Stimulated activated CD4-positive, alpha-beta T cell treated with anti-CD3 and anti-CD28 coated beads, Interleukin-15, amount 100 ng/mL, for 24 hours (primary cell): ENCODE measurements around the gene ZAP70.
"Not testable (repeated sequence)": the region's sequence is repeated elsewhere in the genome, so short reads cannot be mapped to it uniquely, and the experiment has no call there.

Source experiments
- DNase-seq: peaks from one replicate; pipeline ENCODE4 v3.0.0-alpha.2; 2020

ZAP70 gene

GRCh38 chr2:97699765-97700444, 13.5 kb upstream of the ZAP70 start:
- peak; percentile 75 for DNase-seq

DNA sequence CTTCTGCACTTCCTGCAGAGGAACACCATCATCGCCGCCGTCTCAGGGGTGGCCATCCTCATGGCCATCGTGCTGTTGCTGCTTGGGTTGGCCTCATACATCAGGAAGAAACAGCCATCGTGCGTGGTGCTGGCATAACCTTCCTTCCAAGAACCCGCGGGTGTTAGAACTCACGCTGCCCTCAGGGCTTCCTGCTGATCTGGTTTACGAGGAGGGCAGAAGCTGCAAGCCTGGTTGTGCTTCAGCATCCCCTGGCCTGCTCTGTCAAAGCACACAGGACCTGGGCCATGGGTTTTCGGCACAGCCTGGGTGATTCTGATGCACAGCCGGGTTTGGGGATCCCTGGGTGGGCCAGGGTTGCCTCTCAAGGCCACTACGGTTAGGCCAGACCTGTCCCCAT, 12.2 kb upstream of the ZAP70 start:
- no peak for DNase-seq

GRCh38 chr2:97701851-97702465, 11.4 kb upstream of the ZAP70 start:
- DNase-seq: no peak

GRCh38 chr2:97702731-97703470, 10.5 kb upstream of the ZAP70 start:
- DNase-seq: no peak

DNA sequence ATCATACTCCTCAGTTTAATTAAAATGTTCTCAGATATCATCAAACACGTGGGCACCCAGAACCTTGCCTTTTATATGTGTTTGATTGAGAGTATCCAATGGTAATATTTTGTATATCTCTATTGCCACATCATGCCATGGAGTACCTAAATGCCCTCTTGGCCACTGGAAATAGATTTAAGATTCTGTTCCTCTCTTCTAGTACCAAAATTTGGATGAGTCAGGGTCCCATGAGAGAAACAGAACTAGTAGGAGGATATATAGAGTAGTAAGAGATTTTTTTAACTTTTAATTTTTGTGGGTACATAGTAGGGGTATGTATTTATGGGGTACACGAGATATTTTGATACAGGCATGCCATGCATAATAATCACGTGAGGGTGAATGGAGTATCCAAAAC, 9.6 kb upstream of the ZAP70 start:
- DNase-seq: no peak

GRCh38 chr2:97704989-97705388, 8.4 kb upstream of the ZAP70 start:
- no peak for DNase-seq

GRCh38 chr2:97706112-97706511, 7.3 kb upstream of the ZAP70 start:
- DNase-seq: no peak

DNA sequence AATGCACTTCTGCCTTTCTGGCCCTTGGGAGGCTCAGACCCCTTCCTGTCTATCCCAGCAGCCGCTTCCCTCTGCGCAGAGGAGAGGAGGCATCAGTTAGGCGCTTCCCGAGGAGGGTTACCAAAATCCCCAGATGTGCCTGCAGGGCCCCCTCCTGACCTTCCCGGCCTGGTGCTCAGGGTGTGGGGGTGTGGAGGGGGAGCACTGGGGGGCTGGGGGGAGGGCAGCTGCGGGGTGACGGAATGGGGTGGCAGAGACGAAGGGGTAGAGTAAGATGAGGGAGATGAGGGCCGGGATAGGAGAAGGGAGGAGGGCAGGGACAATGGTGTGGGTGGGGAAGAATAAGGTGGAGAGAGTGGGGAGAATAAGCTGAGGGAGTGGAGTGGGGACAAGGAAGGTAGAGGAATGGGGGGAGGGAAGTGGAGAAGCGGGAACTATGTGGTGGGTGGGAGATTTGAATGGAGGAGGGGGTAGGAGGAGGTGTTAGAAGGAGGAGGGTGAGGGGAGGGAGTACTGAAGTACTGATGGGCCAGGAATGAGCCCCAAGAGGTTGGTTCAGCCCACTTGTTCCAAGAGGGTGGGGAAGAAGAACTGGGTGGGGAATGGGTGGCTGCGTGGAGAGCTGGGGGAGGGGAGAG, 6.5 kb upstream of the ZAP70 start:
- DNase-seq: no peak

- no peak for DNase-seq
These were observed 5.9 kb upstream of the ZAP70 start for GRCh38 chr2:97707362-97708047.

DNA sequence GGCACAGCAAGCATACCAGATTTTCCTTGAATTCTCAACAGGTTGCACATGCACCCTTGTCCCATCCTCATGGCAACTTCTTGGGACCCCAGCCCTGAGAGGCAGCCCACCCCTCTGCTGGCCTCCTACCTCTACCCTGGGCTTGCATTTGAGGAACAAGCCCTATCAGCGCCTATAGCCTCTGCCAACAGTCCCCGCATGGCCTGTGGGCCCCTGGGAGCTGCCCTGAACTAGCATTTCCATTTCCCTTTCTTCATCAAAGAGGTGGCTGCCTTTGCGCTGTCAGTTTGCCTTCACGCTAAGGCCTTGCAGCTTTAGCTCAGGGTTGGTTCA, 5.4 kb upstream of the ZAP70 start:
- no peak for DNase-seq

GRCh38 chr2:97708608-97709007, 4.8 kb upstream of the ZAP70 start:
- no peak for DNase-seq

GRCh38 chr2:97711394-97711711, 2.0 kb upstream of the ZAP70 start:
- no peak for DNase-seq

DNA sequence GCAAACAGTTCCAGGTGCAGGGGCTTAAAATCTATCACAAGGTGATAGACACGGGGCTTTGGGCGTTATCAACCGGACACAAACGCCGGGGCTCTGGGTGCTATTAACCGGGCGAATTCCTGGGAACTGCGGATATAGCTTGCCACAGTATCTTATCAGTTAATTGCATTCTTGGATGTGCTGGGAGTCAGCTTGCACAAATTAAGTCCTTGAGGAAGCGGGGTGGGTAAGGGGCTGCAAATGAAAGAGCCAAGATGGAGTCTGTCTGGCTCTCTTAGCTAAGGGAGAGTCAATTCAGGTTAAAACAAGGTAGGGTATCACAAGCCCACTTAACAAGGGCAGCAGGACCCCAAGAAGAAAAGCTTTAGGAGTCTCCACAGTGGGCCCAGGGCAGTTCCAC, 1.2 kb upstream of the ZAP70 start:
- not testable (repeated sequence) for DNase-seq

GRCh38 chr2:97712693-97713295, 582 bp upstream of the ZAP70 start:
- peak; percentile 67 for DNase-seq

DNA sequence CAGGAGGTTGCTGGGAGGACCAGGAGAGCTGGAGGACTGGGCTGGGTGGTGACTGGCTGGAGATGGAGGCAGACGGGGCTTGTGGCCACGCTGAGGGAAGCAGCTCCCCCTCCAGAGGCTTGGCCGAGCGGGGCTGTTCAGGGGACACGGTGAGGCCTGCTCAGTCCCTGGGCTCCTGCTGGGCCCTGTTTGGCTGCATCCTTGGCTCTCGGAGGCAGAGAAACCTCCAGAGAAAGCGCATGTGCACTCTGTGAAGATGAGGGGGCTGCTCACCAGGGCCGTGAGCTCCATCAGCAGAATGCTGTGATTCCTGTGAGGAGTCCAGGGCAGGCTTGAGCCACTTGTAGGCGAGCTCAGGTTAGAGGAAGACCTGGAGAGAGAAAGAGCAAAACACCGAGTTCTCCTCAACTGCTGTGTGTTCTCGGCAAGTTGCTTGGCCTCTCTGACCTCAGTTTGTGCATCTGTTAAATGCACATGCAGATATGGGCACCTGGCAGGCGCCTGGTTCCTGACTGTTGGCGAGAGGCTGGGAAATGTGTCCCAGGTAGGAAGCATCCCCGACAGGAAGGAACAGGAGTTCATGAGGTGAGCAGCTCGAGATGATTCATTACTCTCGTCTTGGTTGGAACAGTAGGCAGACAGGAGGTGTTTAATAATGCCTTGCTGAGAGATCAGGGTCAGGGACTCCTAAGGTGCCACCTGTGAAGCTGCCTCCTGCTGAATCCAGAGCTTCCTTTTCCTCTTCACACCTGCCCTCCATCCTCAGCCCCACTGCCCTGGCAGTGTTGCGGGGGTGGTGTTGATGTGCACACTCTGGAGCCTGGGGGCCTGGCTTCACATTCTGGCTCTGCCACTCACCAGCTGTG, 941 bp downstream of the ZAP70 start:
- DNase-seq: peak; percentile 54

DNA sequence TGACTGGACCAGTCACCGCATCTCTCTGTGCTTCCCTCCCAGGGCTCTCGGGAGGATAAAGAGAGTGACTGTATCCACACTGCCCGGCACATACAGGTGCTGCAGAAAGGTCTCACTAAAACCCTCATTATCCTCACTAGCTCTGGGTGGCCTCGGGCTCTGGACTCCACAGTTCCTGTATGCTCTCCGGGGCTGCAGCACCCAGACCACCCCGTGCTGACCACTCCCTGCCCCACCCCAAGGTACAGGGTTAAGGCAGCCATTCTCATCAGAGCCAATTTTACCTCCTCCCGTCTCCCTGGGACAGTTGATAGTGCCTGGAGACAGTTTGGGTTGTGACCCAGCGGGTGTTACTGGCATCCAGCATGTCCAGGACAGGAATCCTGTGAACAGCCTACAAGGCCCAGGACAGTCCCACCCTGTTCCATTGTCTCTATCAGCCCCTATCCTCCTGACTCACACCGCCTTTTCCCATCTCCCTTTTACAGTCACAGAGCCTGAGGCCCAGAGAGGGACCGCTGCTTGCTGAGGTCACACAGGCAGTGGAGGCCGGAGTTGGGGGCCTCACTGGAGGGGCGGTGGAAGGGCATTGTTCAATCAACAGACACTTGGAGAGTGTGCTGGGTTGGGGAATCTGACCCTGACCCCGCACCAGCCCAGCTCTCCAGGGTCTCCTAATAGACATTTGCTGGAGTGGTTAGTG, 1.7 kb downstream of the ZAP70 start:
- no peak for DNase-seq

DNA sequence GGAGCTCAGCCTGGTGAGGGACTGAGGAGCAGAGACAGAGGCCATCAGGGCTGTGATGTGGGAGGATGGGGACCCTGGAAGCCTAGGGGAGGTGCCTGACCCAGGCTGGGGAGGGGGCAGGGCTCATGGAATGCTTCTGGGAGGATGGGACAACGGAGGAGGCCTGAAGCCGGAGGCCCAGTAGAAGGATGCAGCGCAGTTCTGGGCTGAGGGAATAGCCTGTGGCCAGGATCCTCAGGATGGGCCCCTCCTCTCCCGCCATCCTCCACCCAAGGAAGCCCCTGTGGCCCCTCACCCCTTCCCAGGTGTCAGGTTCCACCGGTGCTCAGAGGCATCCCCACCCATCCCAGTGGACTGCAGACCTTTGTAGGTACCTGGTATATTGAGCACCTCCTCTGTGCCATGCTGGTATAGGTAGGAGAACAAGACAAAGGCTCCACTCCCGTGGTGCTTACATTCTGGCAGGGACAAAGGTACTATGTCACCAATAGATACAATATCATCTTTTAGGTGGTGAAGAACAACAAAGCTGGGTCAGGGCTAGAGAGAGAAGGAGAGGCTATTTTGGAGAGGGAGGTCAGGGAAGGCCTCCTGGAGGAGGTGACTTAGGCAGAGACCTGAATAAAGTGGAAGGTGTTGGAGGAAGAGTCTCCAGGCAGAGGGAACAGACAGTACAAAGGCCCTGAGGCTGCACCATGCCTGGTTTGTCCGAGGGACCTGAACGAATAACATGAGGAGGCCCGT, 2.7 kb downstream of the ZAP70 start:
- DNase-seq: no peak

DNA sequence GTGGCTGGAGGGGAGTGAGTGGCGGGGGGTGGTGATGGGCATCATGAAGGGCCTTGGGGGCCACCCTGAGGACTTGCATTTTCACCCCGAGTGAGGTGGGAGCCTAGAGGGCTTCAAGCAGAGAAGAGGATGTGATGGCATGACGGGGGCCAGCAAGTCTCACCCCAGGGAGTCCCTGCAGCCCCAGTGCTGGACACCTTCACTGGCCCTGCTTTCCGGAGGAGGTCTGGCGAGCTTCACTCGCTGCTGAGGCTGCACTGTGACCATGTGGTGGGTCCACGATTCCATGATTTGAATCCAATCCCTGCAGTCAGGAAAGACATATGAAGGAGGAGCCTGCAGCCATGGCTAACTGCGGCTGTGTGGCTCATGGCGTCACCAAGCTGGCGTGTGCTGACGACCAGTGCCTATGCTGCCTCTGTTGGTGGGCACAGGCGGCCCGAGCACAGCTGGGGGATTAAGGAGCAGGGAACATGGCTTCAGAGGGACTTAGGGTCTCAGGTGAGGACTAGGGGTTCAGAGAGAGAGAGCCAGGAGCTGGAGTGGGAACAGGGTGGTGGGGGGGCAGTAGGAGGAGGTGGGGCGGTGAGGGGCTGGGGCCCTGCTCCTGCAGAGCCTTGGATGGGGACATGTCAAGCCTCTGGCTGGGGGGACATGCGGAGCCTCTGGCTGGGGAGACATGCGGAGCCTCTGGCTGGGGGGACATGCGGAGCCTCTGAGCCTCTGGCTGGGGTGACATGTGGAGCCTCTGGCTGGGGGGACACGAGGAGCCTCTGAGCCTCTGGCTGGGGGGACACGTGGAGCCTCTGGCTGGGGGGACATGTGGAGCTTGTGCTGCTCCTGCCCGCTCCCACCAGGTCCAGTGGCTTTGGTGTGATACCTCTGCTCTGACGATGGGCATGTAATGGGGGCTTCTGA, 3.6 kb downstream of the ZAP70 start:
- no peak for DNase-seq

DNA sequence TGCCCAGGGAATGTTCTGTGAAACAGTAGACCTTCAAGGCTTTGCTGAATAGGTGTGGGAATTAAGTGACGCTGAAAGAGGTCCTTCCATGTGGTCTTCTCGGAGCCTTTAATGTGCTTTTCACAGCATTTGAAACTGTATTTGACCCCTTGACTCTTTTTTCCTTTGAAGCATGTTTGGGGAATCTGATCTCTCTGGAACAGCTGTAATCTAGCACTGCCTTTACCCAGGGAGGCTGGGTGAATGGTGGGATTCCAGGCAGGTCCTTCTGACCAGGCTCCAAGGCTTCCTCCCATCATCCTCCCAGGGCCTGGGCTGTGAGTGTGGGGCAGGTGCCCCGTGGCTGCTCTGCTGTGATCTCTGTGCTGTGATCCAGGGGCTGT, 4.2 kb downstream of the ZAP70 start:
- DNase-seq: no peak
